ACC112 (cell line): ENCODE results near the gene RB1.
A peak's percentile ranks its signal among the peaks of the same experiment; 100 is the strongest.

Experiments used
- H2AFZ ChIP-seq: fragments of 200-600 bp; sonication (generic); one replicate; pipeline ENCODE4 v1.6.0; 2017; ENCODE audit warnings: antibody characterized with exemption, low read length; ENCODE audit not compliant: unreplicated experiment
- H3K27ac ChIP-seq: fragments of 200-600 bp; sonication (generic); 2 replicates; pipeline ENCODE4 v1.5.1; 2014; ENCODE audit warnings: low read depth, mild to moderate bottlenecking, antibody characterized with exemption, low read length, moderate library complexity
- H3K27me3 ChIP-seq: fragments of 200-600 bp; sonication (generic); 2 replicates; pipeline ENCODE4 v1.6.1; 2014; ENCODE audit warnings: mild to moderate bottlenecking, antibody characterized with exemption, low read length, moderate library complexity, mixed read lengths; ENCODE audit not compliant: insufficient read depth
- H3K36me3 ChIP-seq: fragments of 200-600 bp; sonication (generic); 2 replicates; pipeline ENCODE4 v1.6.1; 2016; ENCODE audit warnings: mild to moderate bottlenecking, antibody characterized with exemption, low read length, moderate library complexity, mixed read lengths; ENCODE audit not compliant: insufficient read depth
- H3K4me1 ChIP-seq: fragments of 200-600 bp; sonication (generic); one replicate; pipeline ENCODE4 v1.6.1; 2016; ENCODE audit warnings: low read length, mixed read lengths; ENCODE audit not compliant: insufficient read depth, unreplicated experiment, control insufficient read depth
- H3K4me3 ChIP-seq: fragments of 200-600 bp; sonication (generic); 2 replicates; pipeline ENCODE4 v1.5.1; 2014; ENCODE audit warnings: mild to moderate bottlenecking, low read depth, low read length
- H3K79me2 ChIP-seq: fragments of 200-600 bp; sonication (generic); one replicate; pipeline ENCODE4 v1.6.0; 2016; ENCODE audit warnings: low read length; ENCODE audit not compliant: control insufficient read depth, unreplicated experiment, insufficient read depth

The RB1 gene

GRCh38 chr13:48303359-48304142 lies at the start of gene RB1:
Gene RB1, plus strand, starts transcription at chr13:48303751. Its CDS starts 162 bp downstream, at chr13:48303913.
- peaks cover 33% of the 10 kb centered on the region for H3K79me2 ChIP-seq
- H3K4me3 ChIP-seq, result peak within 1 kb of the TSS; percentile 98
- peak within 1 kb of the TSS; percentile 91 for H3K27ac ChIP-seq
- H3K36me3 ChIP-seq, result no peaks in the 10 kb centered on the region
- H3K4me1 ChIP-seq, result peaks cover 4% of the 10 kb centered on the region
- H3K27me3 ChIP-seq, result no peaks in the 10 kb centered on the region
- peak within 1 kb of the TSS; percentile 74 for H2AFZ ChIP-seq

- Histone ChIP-seq H3K27me3 (no peaks in the 10 kb centered on the region), H3K36me3 (peaks cover 36% of the 10 kb centered on the region), H3K27ac (no peak overlapping the region)
These were observed 49.7 kb upstream of the RB1 start for GRCh38 chr13:48253849-48254248.

GRCh38 chr13:48255090-48255489 lies 48.5 kb upstream of the RB1 start:
- Histone ChIP-seq H3K27me3 (no peaks in the 10 kb centered on the region), H3K4me1 (no peaks in the 10 kb centered on the region), H3K36me3 (peaks cover 41% of the 10 kb centered on the region), H3K79me2 (peaks cover 16% of the 10 kb centered on the region), H2AFZ (no peak overlapping the region), H3K27ac (no peak overlapping the region), H3K4me3 (no peak overlapping the region)

More at GRCh38 chr13:48253849-48254248, 49.7 kb upstream of the RB1 start:
- Histone ChIP-seq H3K4me3 (no peak overlapping the region), H2AFZ (no peak overlapping the region), H3K4me1 (no peaks in the 10 kb centered on the region), H3K79me2 (peaks cover 25% of the 10 kb centered on the region)

- Histone ChIP-seq H3K27me3 (no peaks in the 10 kb centered on the region), H3K79me2 (peaks cover 11% of the 10 kb centered on the region), H3K36me3 (peaks cover 42% of the 10 kb centered on the region), H3K27ac (no peak overlapping the region), H3K4me3 (no peak overlapping the region), H3K4me1 (no peaks in the 10 kb centered on the region), H2AFZ (no peak overlapping the region)
These were observed 47.6 kb upstream of the RB1 start for GRCh38 chr13:48255954-48256353.

- Histone ChIP-seq H3K4me3 (no peak overlapping the region), H2AFZ (no peak overlapping the region), H3K36me3 (peaks cover 60% of the 10 kb centered on the region), H3K4me1 (peaks cover 7% of the 10 kb centered on the region), H3K27ac (no peak overlapping the region), H3K27me3 (no peaks in the 10 kb centered on the region), H3K79me2 (no peaks in the 10 kb centered on the region)
These were observed 45.5 kb upstream of the RB1 start for GRCh38 chr13:48258002-48258401.

GRCh38 chr13:48258430-48258829 lies 45.1 kb upstream of the RB1 start:
- peaks cover 11% of the 10 kb centered on the region for H3K4me1 ChIP-seq
- H3K27me3 ChIP-seq, result no peaks in the 10 kb centered on the region
- H3K4me3 ChIP-seq, result no peak overlapping the region
- H3K36me3 ChIP-seq, result peaks cover 60% of the 10 kb centered on the region
- no peak overlapping the region for H3K27ac ChIP-seq
- H2AFZ ChIP-seq, result no peak overlapping the region
- no peaks in the 10 kb centered on the region for H3K79me2 ChIP-seq

- Histone ChIP-seq H2AFZ (no peak overlapping the region), H3K79me2 (no peaks in the 10 kb centered on the region), H3K4me1 (peaks cover 11% of the 10 kb centered on the region), H3K27ac (no peak overlapping the region), H3K27me3 (no peaks in the 10 kb centered on the region), H3K36me3 (peaks cover 59% of the 10 kb centered on the region), H3K4me3 (no peak overlapping the region)
These were observed 42.6 kb upstream of the RB1 start for GRCh38 chr13:48260970-48261369.

- Histone ChIP-seq H3K27me3 (no peaks in the 10 kb centered on the region), H3K4me3 (no peak overlapping the region), H3K27ac (no peak overlapping the region), H2AFZ (no peak overlapping the region), H3K4me1 (peaks cover 11% of the 10 kb centered on the region), H3K79me2 (no peaks in the 10 kb centered on the region), H3K36me3 (peaks cover 43% of the 10 kb centered on the region)
These were observed 40.4 kb upstream of the RB1 start for GRCh38 chr13:48263196-48263595.

GRCh38 chr13:48264058-48264457 lies 39.5 kb upstream of the RB1 start:
- no peaks in the 10 kb centered on the region for H3K79me2 ChIP-seq
- peaks cover 11% of the 10 kb centered on the region for H3K4me1 ChIP-seq
- H2AFZ ChIP-seq, result no peak overlapping the region
- no peak overlapping the region for H3K4me3 ChIP-seq
- no peaks in the 10 kb centered on the region for H3K27me3 ChIP-seq
- H3K36me3 ChIP-seq, result peaks cover 38% of the 10 kb centered on the region
- H3K27ac ChIP-seq, result no peak overlapping the region

- H2AFZ ChIP-seq, result no peak overlapping the region
- no peaks in the 10 kb centered on the region for H3K27me3 ChIP-seq
- no peaks in the 10 kb centered on the region for H3K79me2 ChIP-seq
- no peak overlapping the region for H3K27ac ChIP-seq
- H3K4me3 ChIP-seq, result no peak overlapping the region
- H3K36me3 ChIP-seq, result peaks cover 34% of the 10 kb centered on the region
- peaks cover 11% of the 10 kb centered on the region for H3K4me1 ChIP-seq
These were observed 38.2 kb upstream of the RB1 start for GRCh38 chr13:48265217-48265815.

GRCh38 chr13:48266150-48266549 lies 37.4 kb upstream of the RB1 start:
- Histone ChIP-seq H3K36me3 (peaks cover 28% of the 10 kb centered on the region), H3K27me3 (no peaks in the 10 kb centered on the region), H3K79me2 (no peaks in the 10 kb centered on the region), H3K4me1 (peaks cover 11% of the 10 kb centered on the region), H2AFZ (no peak overlapping the region), H3K27ac (no peak overlapping the region), H3K4me3 (no peak overlapping the region)
